Effector memory CD4-positive, alpha-beta T cell (primary cell): ENCODE data around the gene SCEL.

Source experiments
- DNase-seq, 3 donors: peaks; one replicate each; pipeline ENCODE4 v3.0.0-alpha.2; 2020
- H3K27ac ChIP-seq: 2 replicates; pipeline ENCODE4 v1.7.0; 2013; ENCODE audit warnings: mild to moderate bottlenecking, low read length, moderate library complexity; ENCODE audit not compliant: insufficient read depth, poor library complexity, severe bottlenecking
- H3K27me3 ChIP-seq: replicated peaks from 2 replicates; pipeline ENCODE4 v1.7.0; 2013; ENCODE audit warnings: mild to moderate bottlenecking, low read length; ENCODE audit not compliant: insufficient read depth, control insufficient read depth, poor library complexity, severe bottlenecking
- H3K36me3 ChIP-seq: 2 replicates; pipeline ENCODE4 v1.7.0; 2013; ENCODE audit warnings: mild to moderate bottlenecking, low read length, moderate library complexity; ENCODE audit not compliant: control insufficient read depth, insufficient read depth
- H3K4me1 ChIP-seq: 2 replicates; pipeline ENCODE4 v1.7.0; 2013; ENCODE audit warnings: low read length, mild to moderate bottlenecking; ENCODE audit not compliant: control insufficient read depth, insufficient read depth, poor library complexity, severe bottlenecking
- H3K4me3 ChIP-seq: 2 replicates; pipeline ENCODE4 v1.7.0; 2013; ENCODE audit warnings: low read length, low read depth, mild to moderate bottlenecking; ENCODE audit not compliant: insufficient read depth, poor library complexity, severe bottlenecking
- H3K9me3 ChIP-seq: 2 replicates; pipeline ENCODE4 v1.7.0; 2013; ENCODE audit warnings: mild to moderate bottlenecking, low read length, moderate library complexity; ENCODE audit not compliant: control insufficient read depth

Gene SCEL

GRCh38 chr13:77533875-77534788 lies 1.4 kb upstream of the SCEL start:
- no peak for DNase-seq
- H3K4me1 ChIP-seq: no peaks in the 10 kb centered on the region
- no peak overlapping the region for H3K27ac ChIP-seq
- H3K27me3 ChIP-seq: peaks cover 2% of the 10 kb centered on the region
- no peaks in the 10 kb centered on the region for H3K36me3 ChIP-seq
- no peaks in the 10 kb centered on the region for H3K9me3 ChIP-seq
- no peak overlapping the region for H3K4me3 ChIP-seq

GRCh38 chr13:77536358-77536757 lies 852 bp downstream of the SCEL start:
- Histone ChIP-seq H3K4me3 (no peak overlapping the region), H3K36me3 (no peaks in the 10 kb centered on the region), H3K4me1 (no peaks in the 10 kb centered on the region), H3K27ac (no peak overlapping the region), H3K27me3 (peaks cover 2% of the 10 kb centered on the region), H3K9me3 (no peaks in the 10 kb centered on the region)
- no peak for DNase-seq

GRCh38 chr13:77537289-77537919 lies 1.9 kb downstream of the SCEL start:
- no peak for DNase-seq
- no peak overlapping the region for H3K27ac ChIP-seq
- H3K27me3 ChIP-seq: peaks cover 2% of the 10 kb centered on the region

GRCh38 chr13:77543711-77544110 lies 8.2 kb downstream of the SCEL start:
- Histone ChIP-seq H3K4me1 (no peaks in the 10 kb centered on the region), H3K27me3 (no peaks in the 10 kb centered on the region), H3K4me3 (no peak overlapping the region), H3K9me3 (no peaks in the 10 kb centered on the region), H3K36me3 (no peaks in the 10 kb centered on the region), H3K27ac (no peak overlapping the region)
- no peak for DNase-seq

More at GRCh38 chr13:77537289-77537919, 1.9 kb downstream of the SCEL start:
- Histone ChIP-seq H3K9me3 (no peaks in the 10 kb centered on the region), H3K4me1 (no peaks in the 10 kb centered on the region), H3K4me3 (no peak overlapping the region), H3K36me3 (no peaks in the 10 kb centered on the region)

- Histone ChIP-seq H3K36me3 (no peaks in the 10 kb centered on the region), H3K27ac (no peak overlapping the region), H3K4me3 (no peak overlapping the region), H3K27me3 (no peaks in the 10 kb centered on the region), H3K4me1 (no peaks in the 10 kb centered on the region), H3K9me3 (no peaks in the 10 kb centered on the region)
- no peak for DNase-seq
Measured at GRCh38 chr13:77544355-77544754, 8.8 kb downstream of the SCEL start.

- H3K27ac ChIP-seq: no peak overlapping the region
Measured at GRCh38 chr13:77544758-77545338, 9.3 kb downstream of the SCEL start.

GRCh38 chr13:77545626-77546412 lies 10.3 kb downstream of the SCEL start:
- H3K4me1 ChIP-seq: no peaks in the 10 kb centered on the region

More at GRCh38 chr13:77544758-77545338, 9.3 kb downstream of the SCEL start:
- Histone ChIP-seq H3K9me3 (no peaks in the 10 kb centered on the region), H3K27me3 (no peaks in the 10 kb centered on the region), H3K36me3 (no peaks in the 10 kb centered on the region), H3K4me1 (no peaks in the 10 kb centered on the region), H3K4me3 (no peak overlapping the region)
- no peak for DNase-seq

GRCh38 chr13:77548095-77548494 lies 12.6 kb downstream of the SCEL start:
- Histone ChIP-seq H3K9me3 (no peaks in the 10 kb centered on the region), H3K27ac (no peak overlapping the region), H3K36me3 (no peaks in the 10 kb centered on the region), H3K4me1 (no peaks in the 10 kb centered on the region), H3K4me3 (no peak overlapping the region), H3K27me3 (no peaks in the 10 kb centered on the region)
- no peak for DNase-seq

More at GRCh38 chr13:77545626-77546412, 10.3 kb downstream of the SCEL start:
- DNase-seq: no peak
- Histone ChIP-seq H3K36me3 (no peaks in the 10 kb centered on the region), H3K27me3 (no peaks in the 10 kb centered on the region), H3K27ac (no peak overlapping the region), H3K9me3 (no peaks in the 10 kb centered on the region), H3K4me3 (no peak overlapping the region)

- no peaks in the 10 kb centered on the region for H3K4me1 ChIP-seq
- no peak for DNase-seq
- no peaks in the 10 kb centered on the region for H3K27me3 ChIP-seq
- H3K9me3 ChIP-seq: no peaks in the 10 kb centered on the region
- H3K36me3 ChIP-seq: no peaks in the 10 kb centered on the region
- no peak overlapping the region for H3K27ac ChIP-seq
- H3K4me3 ChIP-seq: no peak overlapping the region
Measured at GRCh38 chr13:77548594-77548993, 13.1 kb downstream of the SCEL start.
